SH-SY5Y (cell line): ENCODE data around the gene EXD3.

ENCODE experiments used
- GATA2 ChIP-seq: IDR thresholded peaks from 2 replicates; pipeline ENCODE4 v1.6.1; 2011; ENCODE audit warnings: mild to moderate bottlenecking, low read depth, low read length
- GATA3 ChIP-seq: IDR thresholded peaks from 2 replicates; pipeline ENCODE4 v1.6.1; 2011; ENCODE audit warnings: low read depth, mild to moderate bottlenecking, low read length, moderate library complexity

GRCh38 chr9:137299203-137299565 is 123.8 kb downstream of the EXD3 start:
- TF ChIP-seq GATA2 (no peak), GATA3 (no peak)
